H9 (cell line): Measurements from ENCODE around the gene CYSTM1. TPM values are rescaled to one million over a fixed set of nuclear protein-coding genes. Genes with fewer than 3 reads are reported as not detected.

Source experiments
- DNase-seq: peaks from one replicate; pipeline ENCODE4 v3.0.0-alpha.2; 2017
- H2AFZ ChIP-seq: one replicate; pipeline ENCODE4 v1.6.1; 2013; ENCODE audit warnings: mild to moderate bottlenecking, low read length, control low read depth, moderate library complexity
- H2AK5ac ChIP-seq: 2 replicates; pipeline ENCODE4 v1.6.1; 2013; ENCODE audit warnings: low read length, control low read depth, mixed read lengths; ENCODE audit not compliant: insufficient read length
- H2BK120ac ChIP-seq: one replicate; pipeline ENCODE4 v1.6.1; 2013; ENCODE audit warnings: low read depth, mild to moderate bottlenecking, low read length, control low read depth, inconsistent platforms; ENCODE audit not compliant: poor library complexity, severe bottlenecking
- H2BK12ac ChIP-seq: 2 replicates; pipeline ENCODE4 v1.6.1; 2013; ENCODE audit warnings: low read length, control low read depth, mixed read lengths, low read depth; ENCODE audit not compliant: insufficient read length
- H2BK15ac ChIP-seq: 2 replicates; pipeline ENCODE4 v1.6.1; 2013; ENCODE audit warnings: low read depth, low read length, control low read depth
- H2BK20ac ChIP-seq: one replicate; pipeline ENCODE4 v1.6.1; 2013; ENCODE audit warnings: low read depth, mild to moderate bottlenecking, low read length, control low read depth, inconsistent platforms; ENCODE audit not compliant: poor library complexity, severe bottlenecking
- H2BK5ac ChIP-seq: 2 replicates; pipeline ENCODE4 v1.6.1; 2013; ENCODE audit warnings: low read length, control low read depth, mixed read lengths; ENCODE audit not compliant: insufficient read length
- H3K14ac ChIP-seq: 2 replicates; pipeline ENCODE4 v1.6.1; 2013; ENCODE audit warnings: low read length, control low read depth; ENCODE audit not compliant: insufficient read depth
- H3K18ac ChIP-seq: 2 replicates; pipeline ENCODE4 v1.6.1; 2013; ENCODE audit warnings: low read depth, mild to moderate bottlenecking, mixed read lengths, low read length, control low read depth; ENCODE audit not compliant: insufficient read length
- H3K23ac ChIP-seq: 2 replicates; pipeline ENCODE4 v1.6.1; 2013; ENCODE audit warnings: low read length, control low read depth, mixed read lengths, low read depth; ENCODE audit not compliant: insufficient read length
- H3K23me2 ChIP-seq: 2 replicates; pipeline ENCODE4 v1.6.1; 2013; ENCODE audit warnings: low read depth, mild to moderate bottlenecking, mixed read lengths, low read length, control low read depth; ENCODE audit not compliant: insufficient read length, poor library complexity, severe bottlenecking
- H3K27ac ChIP-seq: 2 replicates; pipeline ENCODE4 v1.5.1; 2013; ENCODE audit warnings: low read length, control low read depth, mixed read lengths, low read depth; ENCODE audit not compliant: insufficient read length
- H3K27me3 ChIP-seq: 2 replicates; pipeline ENCODE4 v1.6.1; 2013; ENCODE audit warnings: low read length, control low read depth, inconsistent platforms; ENCODE audit not compliant: insufficient read depth
- H3K4ac ChIP-seq: 2 replicates; pipeline ENCODE4 v1.6.1; 2013; ENCODE audit warnings: low read depth, mild to moderate bottlenecking, control low read depth, inconsistent platforms, low read length, moderate library complexity
- H3K4me1 ChIP-seq: 2 replicates; pipeline ENCODE4 v1.6.1; 2013; ENCODE audit warnings: low read length, control low read depth, inconsistent platforms; ENCODE audit not compliant: insufficient read depth
- H3K4me2 ChIP-seq: 2 replicates; pipeline ENCODE4 v1.6.1; 2013; ENCODE audit warnings: low read length, control low read depth, mixed read lengths; ENCODE audit not compliant: insufficient read length, insufficient read depth
- H3K56ac ChIP-seq: 2 replicates; pipeline ENCODE4 v1.6.1; 2013; ENCODE audit warnings: low read depth, mild to moderate bottlenecking, mixed read lengths, low read length, control low read depth; ENCODE audit not compliant: insufficient read length
- H3K79me1 ChIP-seq: 2 replicates; pipeline ENCODE4 v1.6.1; 2013; ENCODE audit warnings: low read depth, mild to moderate bottlenecking, moderate library complexity, low read length, control low read depth, inconsistent platforms; ENCODE audit not compliant: insufficient read depth, poor library complexity, severe bottlenecking
- H3K79me2 ChIP-seq: 2 replicates; pipeline ENCODE4 v1.6.1; 2013; ENCODE audit warnings: low read length, control low read depth, inconsistent platforms; ENCODE audit not compliant: insufficient read depth
- H3K9ac ChIP-seq: 2 replicates; pipeline ENCODE4 v1.6.1; 2013; ENCODE audit warnings: low read length, control low read depth, mixed read lengths; ENCODE audit not compliant: insufficient read length; ENCODE audit errors: extremely low read depth
- H3K9me3 ChIP-seq: one replicate; pipeline ENCODE4 v1.6.1; 2013; ENCODE audit warnings: low read depth, low read length, inconsistent platforms; ENCODE audit not compliant: control insufficient read depth
- H3T11ph ChIP-seq: one replicate; pipeline ENCODE4 v1.6.1; 2013; ENCODE audit warnings: mild to moderate bottlenecking, low read length, control low read depth, inconsistent platforms
- H4K20me1 ChIP-seq: one replicate; pipeline ENCODE4 v1.6.1; 2013; ENCODE audit not compliant: control insufficient read depth, insufficient read length, insufficient read depth
- H4K5ac ChIP-seq: 2 replicates; pipeline ENCODE4 v1.6.1; 2013; ENCODE audit warnings: low read depth, mild to moderate bottlenecking, mixed read lengths, low read length, control low read depth; ENCODE audit not compliant: insufficient read length
- H4K8ac ChIP-seq: replicated peaks from 2 replicates; pipeline ENCODE4 v1.6.1; 2013; ENCODE audit warnings: low read length, control low read depth, mixed read lengths, low read depth; ENCODE audit not compliant: insufficient read length
- H4K91ac ChIP-seq: 2 replicates; pipeline ENCODE4 v1.6.1; 2013; ENCODE audit warnings: low read depth, mild to moderate bottlenecking, moderate library complexity, mixed read lengths, low read length, control low read depth; ENCODE audit not compliant: insufficient read length
- H3K27ac Mint-ChIP-seq, 3 experiments: 2 replicates in 2 of 3; 3 replicates in 1 of 3; pipeline ENCODE4 v1.8.0; 2020 to 2021; ENCODE audit warnings: mixed read lengths in 3 of 3, mild to moderate bottlenecking in 1 of 3, moderate library complexity in 1 of 3
- H3K27me3 Mint-ChIP-seq: 2 replicates; pipeline ENCODE4 v1.8.0; 2021; ENCODE audit warnings: low read depth, mild to moderate bottlenecking, moderate library complexity, mixed read lengths
- H3K36me3 Mint-ChIP-seq, 3 experiments: 2 replicates in 2 of 3; 3 replicates in 1 of 3; pipeline ENCODE4 v1.8.0; 2020 to 2021; ENCODE audit warnings: low read depth in 3 of 3, mixed read lengths in 3 of 3; ENCODE audit not compliant: insufficient read depth in 1 of 3
- H3K4me1 Mint-ChIP-seq, 2 experiments: 2 replicates each; pipeline ENCODE4 v1.8.0; 2020; ENCODE audit warnings: mixed read lengths in 2 of 2
- H3K4me3 Mint-ChIP-seq, 2 experiments: 2 replicates in 1 of 2; 3 replicates in 1 of 2; pipeline ENCODE4 v1.8.0; 2020 to 2021; ENCODE audit warnings: mild to moderate bottlenecking in 2 of 2, mixed read lengths in 2 of 2, moderate library complexity in 1 of 2
- H3K9me3 Mint-ChIP-seq, 2 experiments: 2 replicates in 1 of 2; 3 replicates in 1 of 2; pipeline ENCODE4 v1.8.0; 2020; ENCODE audit warnings: mild to moderate bottlenecking in 2 of 2, mixed read lengths in 2 of 2, moderate library complexity in 1 of 2
- CTCF ChIP-seq: fragments of 200-600 bp; sonication (generic); conservative IDR thresholded peaks from 3 replicates; pipeline ENCODE4 v1.8.0; 2021; ENCODE audit warnings: antibody characterized with exemption, mild to moderate bottlenecking
- WGBS: extraction: QIAGEN DNeasy Blood & Tissue Kit; methylation state at CpG from one replicate; pipeline ENCODE4 v1.1.7; 2013; ENCODE audit warnings: missing lambda C conversion rate, low lambda C conversion rate, mixed read lengths; ENCODE audit not compliant: insufficient read length; ENCODE audit errors: extremely low coverage; 5-methylcytosine and 5-hydroxymethylcytosine counted together
- total RNA-seq: library from RNA; stranded (reverse); gene quantifications from 2 replicates; pipeline ENCODE4 v1.2.1, GENCODE V29; 2021

Gene CYSTM1
- total RNA-seq, 1 experiment from 2014 or later, result 20.6 TPM

DNA sequence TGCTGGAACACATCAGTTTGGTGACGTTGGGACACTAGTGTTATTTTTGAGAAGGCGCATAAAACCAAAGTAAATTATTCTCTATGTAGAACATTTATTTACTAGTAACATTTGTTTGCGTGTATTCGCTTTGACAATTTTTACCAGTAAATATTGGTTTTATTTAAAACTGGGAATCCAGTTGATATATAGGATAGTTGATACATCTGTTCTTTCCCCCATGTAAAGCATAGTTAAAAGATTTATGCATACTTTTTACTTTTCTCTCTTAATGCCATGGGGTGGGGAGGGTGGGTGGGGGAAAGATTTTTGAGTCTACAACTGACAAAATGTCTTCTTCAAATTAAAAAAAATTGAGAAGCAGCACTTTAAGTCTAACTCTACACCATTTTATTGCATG, 49.4 kb upstream of the CYSTM1 start, which contains the start of gene IGIP:
IGIP (plus strand) TSS at position 301 of the 400 bp plus-strand sequence. CDS start 2,540 bp downstream, outside the sequence.
- no peaks in the 10 kb centered on the region for H3K9me3 Mint-ChIP-seq

More for the DNA sequence above, 49.4 kb upstream of the CYSTM1 start, which contains the start of gene IGIP:
- Mint-ChIP-seq H3K4me1 (peaks cover 2% of the 10 kb centered on the region in 2 experiments; a peak in 1 of 4 replicates), H3K27ac (no peak within 1 kb of the TSS), H3K27me3 (peaks cover 14% of the 10 kb centered on the region; the same call in 1 of the 2 replicates), H3K36me3 (no peaks in the 10 kb centered on the region), H3K4me3 (no peak within 1 kb of the TSS)
- no peak within 1 kb of the TSS for H2BK120ac ChIP-seq
- no peak within 1 kb of the TSS for H4K8ac ChIP-seq
- H4K20me1 ChIP-seq, result no peaks in the 10 kb centered on the region
- no peak within 1 kb of the TSS for H2AFZ ChIP-seq
- no peak within 1 kb of the TSS for H3K14ac ChIP-seq
- H3K27ac ChIP-seq, result no peak within 1 kb of the TSS
- WGBS, result no CpG with 5 or more reads among the region's 4 CpGs
- no peak within 1 kb of the TSS for H2BK12ac ChIP-seq
- no peak within 1 kb of the TSS for H3T11ph ChIP-seq
- H2BK5ac ChIP-seq, result no peak within 1 kb of the TSS
- H3K23me2 ChIP-seq, result no peaks in the 10 kb centered on the region
- no peak within 1 kb of the TSS for H3K4me2 ChIP-seq
- no peak within 1 kb of the TSS for H3K4ac ChIP-seq
- no peaks in the 10 kb centered on the region for H3K79me1 ChIP-seq
- H3K56ac ChIP-seq, result no peak within 1 kb of the TSS
- no peak within 1 kb of the TSS for H4K91ac ChIP-seq
- no peak within 1 kb of the TSS for H3K18ac ChIP-seq
- no peak for TF ChIP-seq CTCF
- no peak within 1 kb of the TSS for H4K5ac ChIP-seq
- H2AK5ac ChIP-seq, result no peak within 1 kb of the TSS
- DNase-seq, result no peak
- H3K79me2 ChIP-seq, result no peaks in the 10 kb centered on the region
- H3K27me3 ChIP-seq, result no peaks in the 10 kb centered on the region
- no peak within 1 kb of the TSS for H3K23ac ChIP-seq
- no peaks in the 10 kb centered on the region for H3K4me1 ChIP-seq
- no peaks in the 10 kb centered on the region for H3K9me3 ChIP-seq
- H2BK15ac ChIP-seq, result no peak within 1 kb of the TSS
- no peak within 1 kb of the TSS for H3K9ac ChIP-seq
- no peak within 1 kb of the TSS for H2BK20ac ChIP-seq
